HUES6 (cell line): ENCODE results near the gene CHRNA7.
"Not testable (repeated sequence)": the region's sequence is repeated elsewhere in the genome, so short reads cannot be mapped to it uniquely, and the experiment has no call there.

Experiments
- H3K27ac ChIP-seq: 2 replicates; pipeline ENCODE4 v1.7.0; 2013; ENCODE audit warnings: low read depth, mild to moderate bottlenecking, low read length, inconsistent platforms
- H3K27me3 ChIP-seq: 2 replicates; pipeline ENCODE4 v1.6.1; 2013; ENCODE audit warnings: low read length; ENCODE audit not compliant: control insufficient read depth, insufficient read depth
- H3K36me3 ChIP-seq: 2 replicates; pipeline ENCODE4 v1.6.1; 2013; ENCODE audit warnings: low read length; ENCODE audit not compliant: control insufficient read depth, insufficient read depth
- H3K4me1 ChIP-seq: 2 replicates; pipeline ENCODE4 v1.6.1; 2013; ENCODE audit warnings: low read length; ENCODE audit not compliant: control insufficient read depth, insufficient read depth
- H3K4me3 ChIP-seq: 2 replicates; pipeline ENCODE4 v1.5.1; 2013; ENCODE audit warnings: low read depth, low read length
- H3K9ac ChIP-seq: one replicate; pipeline ENCODE4 v1.6.1; 2013; ENCODE audit warnings: mild to moderate bottlenecking, low read length
- H3K9me3 ChIP-seq: 2 replicates; pipeline ENCODE4 v1.6.1; 2013; ENCODE audit warnings: low read depth, low read length; ENCODE audit not compliant: control insufficient read depth, insufficient read depth

The CHRNA7 gene

DNA sequence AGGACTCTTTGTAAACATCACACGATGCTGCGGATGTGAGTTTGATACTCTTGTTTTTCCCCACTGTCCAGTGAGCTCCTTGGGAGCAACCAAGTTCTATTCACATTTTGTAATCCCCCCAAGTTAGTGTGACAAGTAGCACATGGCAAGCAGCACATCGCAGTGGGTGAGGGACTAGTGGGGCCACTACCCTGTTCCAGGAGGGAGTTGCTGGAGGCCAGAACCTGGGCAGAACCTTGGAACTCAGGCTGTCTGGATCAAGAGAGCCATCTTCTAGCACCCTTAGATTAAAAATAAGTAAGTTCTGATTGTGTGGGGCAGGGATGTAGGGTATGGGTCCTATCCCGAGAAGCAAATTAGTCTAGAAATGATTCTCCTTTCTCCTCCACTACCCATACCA is 91.7 kb downstream of the CHRNA7 start:
- Histone ChIP-seq H3K9ac (no peak overlapping the region), H3K36me3 (no peaks in the 10 kb centered on the region), H3K4me1 (peaks cover 7% of the 10 kb centered on the region; the same call in 1 of the 2 replicates), H3K27ac (no peak overlapping the region), H3K27me3 (no peaks in the 10 kb centered on the region), H3K4me3 (no peak overlapping the region), H3K9me3 (no peaks in the 10 kb centered on the region)

DNA sequence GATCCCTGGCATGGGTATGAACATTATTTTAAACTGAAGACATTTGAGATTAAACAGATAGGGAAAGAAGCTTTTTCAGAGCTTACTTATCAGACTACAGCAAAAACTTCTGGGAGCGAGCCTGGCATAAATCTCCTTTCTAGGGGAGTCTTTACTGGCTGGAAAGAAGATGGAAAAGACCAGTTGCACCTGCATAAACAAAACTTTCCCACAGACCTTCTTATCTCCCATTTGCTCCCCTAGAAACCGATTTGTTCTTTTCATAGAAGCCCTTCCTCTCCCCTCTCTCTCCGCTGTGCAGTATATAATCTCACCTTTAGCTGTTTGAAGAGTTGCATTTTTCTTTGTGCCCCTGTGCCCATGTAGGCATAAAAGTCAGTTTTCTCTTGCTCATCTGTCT is 93.2 kb downstream of the CHRNA7 start:
- Histone ChIP-seq H3K27me3 (no peaks in the 10 kb centered on the region), H3K4me1 (peaks cover 7% of the 10 kb centered on the region; the same call in 1 of the 2 replicates), H3K9ac (no peak overlapping the region), H3K9me3 (no peaks in the 10 kb centered on the region), H3K4me3 (no peak overlapping the region), H3K36me3 (no peaks in the 10 kb centered on the region), H3K27ac (no peak overlapping the region)

DNA sequence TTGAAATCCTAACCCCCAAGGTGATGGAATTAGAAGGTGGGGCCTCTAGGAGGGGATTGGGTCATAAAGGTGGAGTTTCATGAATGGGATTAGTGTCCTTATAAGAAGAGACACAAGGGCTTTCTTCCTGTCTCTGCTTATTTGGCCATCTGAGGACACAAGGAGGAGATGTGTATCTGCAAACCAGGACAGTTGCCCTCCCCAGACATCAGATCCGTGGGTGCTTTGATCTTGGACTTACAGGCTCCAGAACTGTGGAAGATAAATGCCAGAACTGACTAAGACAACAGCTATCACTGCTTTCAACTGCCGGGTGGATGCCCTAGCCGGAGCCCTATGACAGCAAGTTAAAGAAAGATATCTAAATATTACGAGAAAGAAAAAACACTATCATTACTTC is 94.4 kb downstream of the CHRNA7 start:
- no peak overlapping the region for H3K9ac ChIP-seq
- no peak overlapping the region for H3K27ac ChIP-seq
- no peaks in the 10 kb centered on the region for H3K36me3 ChIP-seq
- peaks cover 7% of the 10 kb centered on the region; the same call in 1 of the 2 replicates for H3K4me1 ChIP-seq
- no peaks in the 10 kb centered on the region for H3K27me3 ChIP-seq
- H3K9me3 ChIP-seq = no peaks in the 10 kb centered on the region
- H3K4me3 ChIP-seq = no peak overlapping the region

- H3K36me3 ChIP-seq = no peaks in the 10 kb centered on the region
- no peak overlapping the region for H3K4me3 ChIP-seq
- no peaks in the 10 kb centered on the region for H3K9me3 ChIP-seq
- no peak overlapping the region for H3K27ac ChIP-seq
- H3K4me1 ChIP-seq = peaks cover 7% of the 10 kb centered on the region; the same call in 1 of the 2 replicates
- H3K9ac ChIP-seq = no peak overlapping the region
- no peaks in the 10 kb centered on the region for H3K27me3 ChIP-seq
These were observed 95.3 kb downstream of the CHRNA7 start for GRCh38 chr15:32125595-32125994.

- Histone ChIP-seq H3K4me1 (peaks cover 7% of the 10 kb centered on the region; the same call in 1 of the 2 replicates), H3K36me3 (no peaks in the 10 kb centered on the region), H3K9me3 (no peaks in the 10 kb centered on the region), H3K9ac (no peak overlapping the region), H3K4me3 (no peak overlapping the region), H3K27me3 (no peaks in the 10 kb centered on the region), H3K27ac (no peak overlapping the region)
These were observed 99.5 kb downstream of the CHRNA7 start for GRCh38 chr15:32129815-32130214.

DNA sequence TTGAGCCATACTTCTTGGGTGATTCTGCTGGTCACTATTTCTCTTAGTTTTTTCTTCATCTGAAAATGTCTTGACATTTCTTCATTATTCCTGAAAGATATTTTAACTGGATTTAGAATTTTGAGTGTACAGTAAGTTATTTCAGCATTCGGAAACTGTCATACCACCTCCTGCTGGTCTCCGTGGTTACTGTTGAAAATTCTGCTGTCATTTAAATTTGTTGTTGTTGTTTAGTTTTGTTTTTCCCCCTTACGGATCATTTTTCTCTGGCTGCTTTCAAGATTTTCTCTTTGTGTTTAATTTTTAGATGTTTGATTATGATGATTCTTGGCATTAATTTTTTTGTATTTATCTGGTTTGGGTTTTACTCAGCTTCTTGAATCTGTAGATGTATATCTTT is 100.5 kb downstream of the CHRNA7 start:
- H3K9me3 ChIP-seq = no peaks in the 10 kb centered on the region
- no peaks in the 10 kb centered on the region for H3K27me3 ChIP-seq
- no peak overlapping the region for H3K9ac ChIP-seq
- no peak overlapping the region for H3K27ac ChIP-seq
- peaks cover 2% of the 10 kb centered on the region; the same call in 1 of the 2 replicates for H3K4me1 ChIP-seq
- H3K36me3 ChIP-seq = no peaks in the 10 kb centered on the region
- H3K4me3 ChIP-seq = no peak overlapping the region

DNA sequence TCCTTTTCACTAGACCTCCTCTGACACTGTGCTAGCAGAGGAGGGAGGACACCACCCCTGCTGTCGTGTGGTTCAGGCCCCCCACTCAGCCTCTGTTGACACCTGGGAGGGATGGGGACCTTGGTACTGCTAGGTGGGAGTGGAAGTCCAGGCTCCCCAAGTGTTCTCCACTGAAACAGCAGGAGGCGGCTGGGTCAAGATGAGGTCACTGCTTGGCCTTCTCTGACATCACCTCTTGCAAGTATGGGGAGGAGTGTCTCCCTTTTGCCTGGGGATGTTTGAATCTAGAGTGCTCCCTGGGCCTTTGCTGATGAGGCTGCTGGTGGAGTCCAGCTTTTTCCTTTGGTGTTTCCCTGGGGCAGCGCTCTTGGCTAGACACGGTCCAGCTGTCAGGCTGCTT is 101.5 kb downstream of the CHRNA7 start:
- Histone ChIP-seq H3K4me1 (no peaks in the 10 kb centered on the region), H3K4me3 (no peak overlapping the region), H3K9me3 (no peaks in the 10 kb centered on the region), H3K36me3 (no peaks in the 10 kb centered on the region), H3K27me3 (no peaks in the 10 kb centered on the region), H3K9ac (no peak overlapping the region), H3K27ac (no peak overlapping the region)

DNA sequence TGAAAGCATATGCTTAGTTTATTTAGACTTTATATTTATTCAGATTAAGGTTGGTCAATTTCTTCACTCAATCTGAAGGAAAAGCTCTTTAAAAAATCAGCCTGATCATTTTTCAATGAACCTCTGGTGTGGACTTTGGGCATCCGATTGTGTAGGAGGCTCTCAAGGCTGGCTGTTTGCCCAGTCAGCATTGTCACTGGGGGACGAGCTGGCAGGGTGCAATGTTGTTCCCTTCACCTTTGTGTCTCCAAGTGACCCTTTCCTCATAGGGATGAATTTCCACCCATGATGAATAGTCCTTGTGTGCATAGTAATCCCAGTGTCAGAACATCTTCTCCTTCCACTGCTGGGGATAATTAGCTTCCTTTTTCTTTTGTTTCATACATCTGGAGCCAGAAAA is 102.5 kb downstream of the CHRNA7 start:
- Histone ChIP-seq H3K27ac (no peak overlapping the region), H3K4me1 (no peaks in the 10 kb centered on the region), H3K9me3 (no peaks in the 10 kb centered on the region)

GRCh38 chr15:32134842-32135241 is 104.5 kb downstream of the CHRNA7 start:
- H3K9ac ChIP-seq = no peak overlapping the region
- H3K36me3 ChIP-seq = no peaks in the 10 kb centered on the region
- no peaks in the 10 kb centered on the region for H3K27me3 ChIP-seq
- H3K4me1 ChIP-seq = no peaks in the 10 kb centered on the region
- H3K9me3 ChIP-seq = no peaks in the 10 kb centered on the region
- no peak overlapping the region for H3K27ac ChIP-seq
- no peak overlapping the region for H3K4me3 ChIP-seq

More for the DNA sequence above, 102.5 kb downstream of the CHRNA7 start:
- Histone ChIP-seq H3K27me3 (no peaks in the 10 kb centered on the region), H3K36me3 (no peaks in the 10 kb centered on the region), H3K4me3 (no peak overlapping the region), H3K9ac (no peak overlapping the region)

GRCh38 chr15:32135335-32135734 is 105.0 kb downstream of the CHRNA7 start:
- no peak overlapping the region for H3K4me3 ChIP-seq
- no peak overlapping the region for H3K27ac ChIP-seq
- no peaks in the 10 kb centered on the region for H3K9me3 ChIP-seq
- H3K9ac ChIP-seq = no peak overlapping the region
- no peaks in the 10 kb centered on the region for H3K36me3 ChIP-seq
- no peaks in the 10 kb centered on the region for H3K27me3 ChIP-seq
- no peaks in the 10 kb centered on the region for H3K4me1 ChIP-seq

DNA sequence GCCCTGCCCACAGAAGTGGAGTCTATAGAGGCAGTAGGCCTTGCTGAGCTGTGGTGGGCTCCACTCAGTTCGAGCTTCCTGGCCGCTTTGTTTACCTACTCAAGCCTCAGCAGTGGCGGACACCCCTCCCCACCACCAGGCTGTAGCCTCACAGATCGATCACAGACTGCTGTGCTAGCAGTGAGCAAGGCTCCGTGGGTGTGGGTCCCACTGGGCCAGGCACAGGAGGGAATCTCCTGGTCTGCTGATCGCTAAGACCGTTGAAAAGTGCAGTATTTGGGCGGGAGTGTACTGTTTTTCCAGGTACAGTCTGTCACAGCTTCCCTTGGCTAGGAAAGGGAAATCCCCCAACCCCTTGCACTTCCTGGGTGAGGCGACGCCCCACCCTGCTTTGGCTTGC is 115.2 kb downstream of the CHRNA7 start:
- not testable (repeated sequence) for H3K4me1 ChIP-seq, H3K9me3 ChIP-seq, H3K9ac ChIP-seq, H3K4me3 ChIP-seq, H3K27ac ChIP-seq, H3K27me3 ChIP-seq, H3K36me3 ChIP-seq
